GM18858 (cell line): ENCODE results near the gene PTPRN2.
"Not testable (repeated sequence)": the region's sequence is repeated elsewhere in the genome, so short reads cannot be mapped to it uniquely, and the experiment has no call there.

Experiments used
- ATAC-seq: cut with Tn5 transposase; IDR thresholded peaks from one replicate; pipeline ENCODE4 v1.9.1; 2021; ENCODE audit not compliant: unreplicated experiment

The PTPRN2 gene

GRCh38 chr7:158406364-158406763 lies 181.3 kb downstream of the PTPRN2 start:
- no peak for ATAC-seq

GRCh38 chr7:158405771-158406170 lies 181.9 kb downstream of the PTPRN2 start:
- not testable (repeated sequence) for ATAC-seq

GRCh38 chr7:158405324-158405723 lies 182.3 kb downstream of the PTPRN2 start:
- ATAC-seq: no peak

- no peak for ATAC-seq
Measured at GRCh38 chr7:158404031-158404761, 183.4 kb downstream of the PTPRN2 start.

- ATAC-seq: no peak
Measured at GRCh38 chr7:158403013-158403821, 184.4 kb downstream of the PTPRN2 start.

GRCh38 chr7:158402471-158402870 lies 185.2 kb downstream of the PTPRN2 start:
- no peak for ATAC-seq

GRCh38 chr7:158401826-158402225 lies 185.8 kb downstream of the PTPRN2 start:
- no peak for ATAC-seq

GRCh38 chr7:158401295-158401694 lies 186.3 kb downstream of the PTPRN2 start:
- no peak for ATAC-seq

- no peak for ATAC-seq
Measured at GRCh38 chr7:158400601-158401225, 186.9 kb downstream of the PTPRN2 start.

- no peak for ATAC-seq
Measured at GRCh38 chr7:158399762-158400161, 187.9 kb downstream of the PTPRN2 start.

GRCh38 chr7:158398750-158399149 lies 188.9 kb downstream of the PTPRN2 start:
- no peak for ATAC-seq

GRCh38 chr7:158397885-158398284 lies 189.7 kb downstream of the PTPRN2 start:
- ATAC-seq: no peak

- ATAC-seq: no peak
Measured at GRCh38 chr7:158396982-158397862, 190.4 kb downstream of the PTPRN2 start.

GRCh38 chr7:158396301-158396905 lies 191.2 kb downstream of the PTPRN2 start:
- ATAC-seq: no peak

- ATAC-seq: no peak
Measured at GRCh38 chr7:158395780-158396278, 191.8 kb downstream of the PTPRN2 start.

- no peak for ATAC-seq
Measured at GRCh38 chr7:158395349-158395748, 192.3 kb downstream of the PTPRN2 start.

GRCh38 chr7:158394936-158395335 lies 192.7 kb downstream of the PTPRN2 start:
- no peak for ATAC-seq

GRCh38 chr7:158393926-158394625 lies 193.5 kb downstream of the PTPRN2 start:
- no peak for ATAC-seq

- ATAC-seq: no peak
Measured at GRCh38 chr7:158392251-158392650, 195.4 kb downstream of the PTPRN2 start.

GRCh38 chr7:158391541-158391940 lies 196.1 kb downstream of the PTPRN2 start:
- ATAC-seq: no peak
